Choroid plexus epithelial cell (primary cell): ENCODE measurements around the gene TGFBR3.

Experiments
- DNase-seq: peaks from one replicate; pipeline ENCODE4 v3.0.0-alpha.2; 2010; ENCODE audit warnings: low read depth
- H3K4me3 ChIP-seq: 2 replicates; pipeline ENCODE4 v1.5.1; 2011; ENCODE audit warnings: low read depth, mild to moderate bottlenecking, control low read depth, low read length, moderate library complexity
- CTCF ChIP-seq: conservative IDR thresholded peaks from 2 replicates; pipeline ENCODE4 v1.5.1; 2011; ENCODE audit warnings: low read depth, mild to moderate bottlenecking, control low read depth, inconsistent platforms, low read length, moderate library complexity

The TGFBR3 gene

GRCh38 chr1:91885716-91886506, at the start of gene TGFBR3:
Gene TGFBR3 (minus strand): TSS chr1:91886151. CDS start chr1:91861531, 24,620 bp downstream.
- peak; percentile 88 for DNase-seq
- TF ChIP-seq CTCF: peak; percentile 55
- peak within 1 kb of the TSS; percentile 84 for H3K4me3 ChIP-seq

- DNase-seq: peak; percentile 60
- H3K4me3 ChIP-seq: no peak overlapping the region
- no peak for TF ChIP-seq CTCF
Observed at GRCh38 chr1:91929250-91929649, 43.3 kb upstream of the TGFBR3 start.

GRCh38 chr1:91928026-91928425, 42.1 kb upstream of the TGFBR3 start:
- DNase-seq: no peak
- no peak overlapping the region for H3K4me3 ChIP-seq
- no peak for TF ChIP-seq CTCF

- no peak overlapping the region for H3K4me3 ChIP-seq
Observed at GRCh38 chr1:91925644-91926435, 39.9 kb upstream of the TGFBR3 start.

GRCh38 chr1:91924146-91924545, 38.2 kb upstream of the TGFBR3 start:
- peak; percentile 36 for DNase-seq
- H3K4me3 ChIP-seq: no peak overlapping the region

More at GRCh38 chr1:91925644-91926435, 39.9 kb upstream of the TGFBR3 start:
- DNase-seq: no peak
- no peak for TF ChIP-seq CTCF

GRCh38 chr1:91919962-91920361, 34.0 kb upstream of the TGFBR3 start:
- TF ChIP-seq CTCF: no peak
- H3K4me3 ChIP-seq: no peak overlapping the region
- no peak for DNase-seq

More at GRCh38 chr1:91924146-91924545, 38.2 kb upstream of the TGFBR3 start:
- TF ChIP-seq CTCF: no peak
